Measurements from ENCODE around the gene SFTPD. TPM values are rescaled to one million over a fixed set of nuclear protein-coding genes. Genes with fewer than 3 reads are reported as not detected.

SFTPD gene
- total and polyA plus RNA-seq, 2 experiments from 2014 or later, result 0.15 to 0.73 TPM

DNA sequence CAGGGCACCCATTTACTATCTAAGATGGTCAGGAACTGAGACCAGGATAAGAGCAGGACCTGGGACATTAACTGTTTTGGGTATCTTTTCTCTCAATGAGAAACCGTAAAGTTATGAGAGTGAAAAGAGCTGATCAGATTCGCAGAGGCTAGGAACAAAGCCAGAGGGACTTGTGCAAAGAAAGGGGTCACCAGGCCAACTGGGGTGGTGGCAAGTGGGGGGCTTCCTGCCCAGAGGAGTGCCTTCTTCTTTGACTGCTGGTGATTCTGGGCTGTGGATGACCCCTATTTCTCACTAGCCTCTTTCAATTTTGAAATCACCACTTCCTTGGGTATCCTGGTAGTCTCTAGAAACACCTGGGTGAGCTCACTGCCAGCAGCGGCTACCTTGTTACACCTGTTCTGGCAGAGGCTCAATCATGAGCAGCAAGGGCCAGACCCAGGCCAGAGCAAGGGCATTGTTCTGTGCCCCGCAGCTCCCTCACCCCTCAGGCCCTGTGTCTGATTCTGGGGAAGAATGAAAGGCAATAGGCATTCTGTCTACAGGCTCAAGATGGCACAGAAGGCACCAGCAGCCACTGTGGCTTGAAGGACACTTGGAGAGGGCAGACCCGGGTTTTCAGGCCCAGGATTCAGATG is 999 bp downstream of the SFTPD start:
- H3K27me3 ChIP-seq, result no peaks in the 10 kb centered on the region
- H3K36me3 ChIP-seq, result no peaks in the 10 kb centered on the region
- TF ChIP-seq, protein P1, sequence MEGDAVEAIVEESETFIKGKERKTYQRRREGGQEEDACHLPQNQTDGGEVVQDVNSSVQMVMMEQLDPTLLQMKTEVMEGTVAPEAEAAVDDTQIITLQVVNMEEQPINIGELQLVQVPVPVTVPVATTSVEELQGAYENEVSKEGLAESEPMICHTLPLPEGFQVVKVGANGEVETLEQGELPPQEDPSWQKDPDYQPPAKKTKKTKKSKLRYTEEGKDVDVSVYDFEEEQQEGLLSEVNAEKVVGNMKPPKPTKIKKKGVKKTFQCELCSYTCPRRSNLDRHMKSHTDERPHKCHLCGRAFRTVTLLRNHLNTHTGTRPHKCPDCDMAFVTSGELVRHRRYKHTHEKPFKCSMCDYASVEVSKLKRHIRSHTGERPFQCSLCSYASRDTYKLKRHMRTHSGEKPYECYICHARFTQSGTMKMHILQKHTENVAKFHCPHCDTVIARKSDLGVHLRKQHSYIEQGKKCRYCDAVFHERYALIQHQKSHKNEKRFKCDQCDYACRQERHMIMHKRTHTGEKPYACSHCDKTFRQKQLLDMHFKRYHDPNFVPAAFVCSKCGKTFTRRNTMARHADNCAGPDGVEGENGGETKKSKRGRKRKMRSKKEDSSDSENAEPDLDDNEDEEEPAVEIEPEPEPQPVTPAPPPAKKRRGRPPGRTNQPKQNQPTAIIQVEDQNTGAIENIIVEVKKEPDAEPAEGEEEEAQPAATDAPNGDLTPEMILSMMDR (IDR thresholded peaks at IDR 0.05; ENCODE audit: low read depth, low read length), result no peak
- no peak overlapping the region for H3K27ac ChIP-seq
- H3K4me3 ChIP-seq, result no peak overlapping the region
- no peaks in the 10 kb centered on the region for H3K9me3 ChIP-seq (ENCODE audit: low read depth)
- DNase-seq (ENCODE audit: low read depth in 1 of 2, low spot score in 1 of 2), result no peak
- no peaks in the 10 kb centered on the region for H3K4me1 ChIP-seq (ENCODE audit: low read depth)

GRCh38 chr10:79947083-79947415 is 1.9 kb downstream of the SFTPD start:
- Histone ChIP-seq H3K4me1 (ENCODE audit: low read depth) (no peaks in the 10 kb centered on the region), H3K27ac (no peak overlapping the region), H3K4me3 (no peak overlapping the region), H3K36me3 (no peaks in the 10 kb centered on the region), H3K27me3 (no peaks in the 10 kb centered on the region), H3K9me3 (ENCODE audit: low read depth) (no peaks in the 10 kb centered on the region)
- DNase-seq (ENCODE audit: low read depth in 1 of 2, low spot score in 1 of 2), result no peak
- TF ChIP-seq, protein P1 (IDR thresholded peaks at IDR 0.05; ENCODE audit: low read depth, low read length), result no peak

DNA sequence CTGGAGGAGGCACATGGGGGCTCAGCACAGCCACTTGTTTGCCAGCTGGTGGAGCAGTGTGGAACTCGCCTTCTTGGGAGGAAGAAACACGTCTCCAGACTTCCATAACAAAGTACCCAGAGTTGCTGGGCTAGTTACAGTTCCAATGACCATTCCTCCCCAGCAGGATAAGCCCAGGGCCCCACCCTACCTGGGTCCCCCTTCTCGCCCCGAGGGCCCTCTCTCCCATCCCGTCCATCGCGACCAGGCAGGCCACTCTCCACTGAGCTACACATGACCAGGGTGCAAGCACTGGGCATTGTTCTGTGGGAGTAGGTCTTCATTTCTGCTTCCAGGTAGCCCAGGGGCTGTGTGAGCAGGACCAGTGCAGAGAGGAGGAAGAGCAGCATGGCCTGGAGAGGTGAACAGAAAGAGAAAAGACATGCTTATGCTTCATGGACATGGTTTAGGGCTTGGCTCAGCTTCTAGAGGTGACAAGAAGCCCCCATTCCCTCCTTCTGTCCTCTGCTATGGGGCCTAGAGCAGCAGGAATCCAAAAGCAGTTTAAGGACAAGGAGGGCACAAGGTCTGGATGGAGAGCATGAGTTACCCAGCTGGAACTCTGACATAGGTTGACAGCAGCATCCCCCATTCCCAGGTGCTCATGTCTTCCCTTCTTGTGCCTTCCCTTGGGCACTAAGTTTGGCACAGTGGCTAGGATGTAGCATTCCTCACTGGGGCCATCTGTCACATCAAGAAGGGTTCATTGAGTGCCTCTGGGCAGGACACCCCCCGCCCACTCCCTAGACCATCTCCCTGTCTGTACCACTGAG is 2.4 kb downstream of the SFTPD start:
- TF ChIP-seq, protein P1 (IDR thresholded peaks at IDR 0.05; ENCODE audit: low read depth, low read length), result no peak
- H3K4me1 ChIP-seq (ENCODE audit: low read depth), result no peaks in the 10 kb centered on the region
- DNase-seq (ENCODE audit: low read depth in 1 of 2, low spot score in 1 of 2), result no peak
- no peak overlapping the region for H3K27ac ChIP-seq
- no peaks in the 10 kb centered on the region for H3K27me3 ChIP-seq
- no peak overlapping the region for H3K4me3 ChIP-seq
- H3K9me3 ChIP-seq (ENCODE audit: low read depth), result no peaks in the 10 kb centered on the region
- no peaks in the 10 kb centered on the region for H3K36me3 ChIP-seq

DNA sequence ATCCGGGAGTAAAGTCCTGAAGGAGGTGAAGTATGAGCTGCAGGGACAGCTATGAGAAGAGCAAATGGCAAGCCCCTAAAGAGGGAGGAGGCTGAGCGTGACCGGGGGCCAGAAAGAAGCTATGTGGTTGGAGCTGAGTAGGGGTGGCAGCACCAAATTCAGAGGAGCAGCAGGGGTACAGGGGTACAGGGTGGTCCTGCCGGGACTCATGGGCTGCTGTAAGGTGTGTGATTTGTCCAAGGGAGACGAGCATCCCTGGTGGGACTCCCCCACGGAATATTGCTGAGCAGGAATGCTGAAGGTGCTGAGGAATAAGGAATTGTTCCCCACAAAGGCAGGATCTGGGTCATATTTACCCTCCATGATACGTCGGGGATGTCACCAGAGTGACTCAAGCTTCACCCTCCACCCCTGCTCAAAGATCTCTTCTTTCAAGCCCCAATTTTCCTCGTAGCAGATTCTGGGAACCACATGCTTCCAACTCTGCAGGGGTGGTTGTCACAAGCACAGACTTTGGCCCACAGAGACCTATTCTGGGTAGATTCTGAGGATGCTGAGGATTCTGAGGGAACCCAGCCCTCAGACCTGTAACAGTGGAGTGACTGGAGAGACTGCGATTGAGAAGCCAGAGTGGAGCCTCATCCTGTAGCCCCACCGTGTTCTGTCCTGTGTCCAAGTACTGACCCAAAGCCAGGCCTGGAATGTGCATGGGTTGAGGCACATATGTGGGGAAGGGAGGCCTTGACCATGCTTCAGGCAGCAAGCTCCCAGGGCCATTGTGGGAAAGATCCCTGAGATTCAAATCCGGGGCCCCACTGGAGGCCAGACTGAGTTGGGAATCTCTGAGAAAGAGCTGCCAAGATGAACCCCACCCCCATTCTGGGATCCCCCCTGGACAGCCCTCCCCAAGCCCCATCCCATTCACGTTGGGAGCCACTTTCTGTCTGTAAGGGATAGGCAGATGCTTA is 4.2 kb downstream of the SFTPD start:
- no peaks in the 10 kb centered on the region for H3K36me3 ChIP-seq
- no peak overlapping the region for H3K4me3 ChIP-seq
- no peaks in the 10 kb centered on the region for H3K9me3 ChIP-seq (ENCODE audit: low read depth)
- no peak overlapping the region for H3K27ac ChIP-seq
- no peak for DNase-seq (ENCODE audit: low read depth in 1 of 2, low spot score in 1 of 2)
- no peaks in the 10 kb centered on the region for H3K27me3 ChIP-seq
- H3K4me1 ChIP-seq (ENCODE audit: low read depth), result no peaks in the 10 kb centered on the region
- TF ChIP-seq, protein P1 (IDR thresholded peaks at IDR 0.05; ENCODE audit: low read depth, low read length), result no peak

DNA sequence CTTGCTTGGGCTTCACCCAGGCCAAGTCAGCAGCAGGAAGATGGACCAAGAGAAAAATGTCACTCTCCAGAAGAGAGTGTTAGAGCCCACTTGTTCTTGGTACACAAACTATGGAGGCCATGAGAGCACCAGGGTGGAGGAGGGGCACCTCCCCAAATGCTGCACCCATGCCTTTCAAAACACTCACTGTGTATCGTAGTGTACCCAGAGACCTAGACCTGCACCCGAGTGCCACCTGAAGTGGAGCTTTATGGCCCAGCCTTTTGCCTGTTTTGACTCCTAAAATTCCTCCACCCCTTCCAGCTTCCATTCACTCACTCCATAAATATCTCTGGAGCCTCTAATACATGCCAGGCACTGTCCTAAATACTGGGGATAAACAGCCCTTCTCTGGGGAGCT is 5.0 kb downstream of the SFTPD start:
- H3K9me3 ChIP-seq (ENCODE audit: low read depth), result no peaks in the 10 kb centered on the region
- DNase-seq (ENCODE audit: low read depth in 1 of 2, low spot score in 1 of 2), result no peak
- no peak overlapping the region for H3K27ac ChIP-seq
- H3K4me3 ChIP-seq, result no peak overlapping the region
- TF ChIP-seq, protein P1 (IDR thresholded peaks at IDR 0.05; ENCODE audit: low read depth, low read length), result no peak
- no peaks in the 10 kb centered on the region for H3K27me3 ChIP-seq
- H3K36me3 ChIP-seq, result no peaks in the 10 kb centered on the region
- no peaks in the 10 kb centered on the region for H3K4me1 ChIP-seq (ENCODE audit: low read depth)

All from cardiac muscle cell (in vitro differentiated cells and primary cell).